ENCODE data around the gene PKD2L2. TPM values are rescaled to one million over a fixed set of nuclear protein-coding genes. Genes with fewer than 3 reads are reported as not detected.
A peak's percentile ranks its signal among the peaks of the same experiment; 100 is the strongest.

The PKD2L2 gene
- total and polyA plus RNA-seq, 9 of the 15 experiments (the other 6 are each of a cell fraction or from before 2014, with no cell fraction given) = 0.08 to 0.25 (median 0.11) TPM; not detected in 5

DNA sequence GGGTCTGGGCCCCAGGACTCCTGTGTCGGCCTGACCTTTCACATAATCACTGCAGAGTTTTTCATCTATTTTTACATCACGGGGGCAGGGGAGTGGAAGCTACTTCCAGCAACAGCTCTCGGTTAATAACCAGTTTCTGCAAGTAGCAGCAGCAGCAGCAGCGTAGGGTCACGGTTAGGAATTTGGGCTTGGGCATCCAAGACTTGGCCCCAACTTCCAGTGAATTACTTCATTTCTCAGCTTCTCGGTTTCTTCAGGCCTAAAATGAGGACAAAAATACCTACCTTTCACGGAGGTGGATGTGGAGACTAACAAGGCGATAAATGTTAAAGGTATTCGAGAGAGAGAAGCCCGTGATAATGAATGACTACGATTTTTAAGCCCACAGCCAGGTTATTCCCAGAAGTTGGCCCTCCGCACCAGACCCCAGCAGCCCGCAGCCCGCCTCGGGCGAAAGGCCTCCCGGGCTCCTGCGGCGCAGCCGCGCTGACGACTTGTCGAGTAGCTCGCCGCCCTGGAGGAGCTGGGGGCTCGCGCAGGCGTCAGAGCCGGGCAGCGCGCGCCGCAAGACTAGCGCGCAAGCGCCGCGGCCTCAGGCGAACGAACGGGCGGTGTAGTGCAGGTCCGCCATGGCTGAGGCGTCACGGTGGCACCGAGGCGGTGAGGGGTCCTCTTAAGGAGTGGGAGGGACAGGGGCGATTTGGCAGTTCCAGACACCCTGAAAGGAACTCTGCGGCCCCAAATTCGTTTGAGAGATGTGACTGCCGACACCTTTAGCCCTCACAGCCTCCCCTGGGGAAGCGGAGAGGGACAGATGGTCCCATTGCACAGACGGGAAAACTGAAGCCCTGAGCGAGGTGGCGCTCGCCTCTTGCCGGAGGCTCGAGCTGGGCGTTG lies at the start of gene PKD2L2 (continued):
- TF ChIP-seq HMG20B (CRISPR knock-in tag; IDR thresholded peaks at IDR 0.05) = no peak
- no peak for TF ChIP-seq CBX2 (IDR thresholded peaks at IDR 0.05; ENCODE audit: insufficient read depth, low read length, poor library complexity, severe bottlenecking)
- peak; percentile 62 for TF ChIP-seq TOE1 (IDR thresholded peaks at IDR 0.05; ENCODE audit: borderline replicate concordance)
- TF ChIP-seq TOE1 (CRISPR knock-in tag; IDR thresholded peaks at IDR 0.05; ENCODE audit: borderline replicate concordance, low read depth) = no peak
- no peak for TF ChIP-seq ZNF282 (CRISPR knock-in tag; IDR thresholded peaks at IDR 0.05)
- TF ChIP-seq, protein P1, sequence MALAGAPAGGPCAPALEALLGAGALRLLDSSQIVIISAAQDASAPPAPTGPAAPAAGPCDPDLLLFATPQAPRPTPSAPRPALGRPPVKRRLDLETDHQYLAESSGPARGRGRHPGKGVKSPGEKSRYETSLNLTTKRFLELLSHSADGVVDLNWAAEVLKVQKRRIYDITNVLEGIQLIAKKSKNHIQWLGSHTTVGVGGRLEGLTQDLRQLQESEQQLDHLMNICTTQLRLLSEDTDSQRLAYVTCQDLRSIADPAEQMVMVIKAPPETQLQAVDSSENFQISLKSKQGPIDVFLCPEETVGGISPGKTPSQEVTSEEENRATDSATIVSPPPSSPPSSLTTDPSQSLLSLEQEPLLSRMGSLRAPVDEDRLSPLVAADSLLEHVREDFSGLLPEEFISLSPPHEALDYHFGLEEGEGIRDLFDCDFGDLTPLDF (CRISPR knock-in tag; IDR thresholded peaks at IDR 0.05) = 0 out of 2 replicates have a peak, but pooled peaks have one; percentile 36
- no peak for TF ChIP-seq MCM3 (IDR thresholded peaks at IDR 0.05)
- TF ChIP-seq, protein P2, sequence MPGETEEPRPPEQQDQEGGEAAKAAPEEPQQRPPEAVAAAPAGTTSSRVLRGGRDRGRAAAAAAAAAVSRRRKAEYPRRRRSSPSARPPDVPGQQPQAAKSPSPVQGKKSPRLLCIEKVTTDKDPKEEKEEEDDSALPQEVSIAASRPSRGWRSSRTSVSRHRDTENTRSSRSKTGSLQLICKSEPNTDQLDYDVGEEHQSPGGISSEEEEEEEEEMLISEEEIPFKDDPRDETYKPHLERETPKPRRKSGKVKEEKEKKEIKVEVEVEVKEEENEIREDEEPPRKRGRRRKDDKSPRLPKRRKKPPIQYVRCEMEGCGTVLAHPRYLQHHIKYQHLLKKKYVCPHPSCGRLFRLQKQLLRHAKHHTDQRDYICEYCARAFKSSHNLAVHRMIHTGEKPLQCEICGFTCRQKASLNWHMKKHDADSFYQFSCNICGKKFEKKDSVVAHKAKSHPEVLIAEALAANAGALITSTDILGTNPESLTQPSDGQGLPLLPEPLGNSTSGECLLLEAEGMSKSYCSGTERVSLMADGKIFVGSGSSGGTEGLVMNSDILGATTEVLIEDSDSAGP (CRISPR knock-in tag; IDR thresholded peaks at IDR 0.05) = peak; percentile 42; the same call in 1 of the 2 replicates
- no peak for TF ChIP-seq ZFP1 (CRISPR knock-in tag; IDR thresholded peaks at IDR 0.05)
- no peak for TF ChIP-seq FOS (IDR thresholded peaks at IDR 0.05; ENCODE audit: extremely low read depth, insufficient read length)
- no peak for TF ChIP-seq CHD2 (IDR thresholded peaks at IDR 0.05; ENCODE audit: low read depth, low read length)
- no peak for TF ChIP-seq GTF2A2 (tag; IDR thresholded peaks at IDR 0.05)
- no peak for TF ChIP-seq COPS2 (conservative IDR thresholded peaks at IDR 0.05)
- TF ChIP-seq MTF1 (CRISPR knock-in tag; IDR thresholded peaks at IDR 0.05; ENCODE audit: borderline replicate concordance) = no peak
- TF ChIP-seq, protein P3, sequence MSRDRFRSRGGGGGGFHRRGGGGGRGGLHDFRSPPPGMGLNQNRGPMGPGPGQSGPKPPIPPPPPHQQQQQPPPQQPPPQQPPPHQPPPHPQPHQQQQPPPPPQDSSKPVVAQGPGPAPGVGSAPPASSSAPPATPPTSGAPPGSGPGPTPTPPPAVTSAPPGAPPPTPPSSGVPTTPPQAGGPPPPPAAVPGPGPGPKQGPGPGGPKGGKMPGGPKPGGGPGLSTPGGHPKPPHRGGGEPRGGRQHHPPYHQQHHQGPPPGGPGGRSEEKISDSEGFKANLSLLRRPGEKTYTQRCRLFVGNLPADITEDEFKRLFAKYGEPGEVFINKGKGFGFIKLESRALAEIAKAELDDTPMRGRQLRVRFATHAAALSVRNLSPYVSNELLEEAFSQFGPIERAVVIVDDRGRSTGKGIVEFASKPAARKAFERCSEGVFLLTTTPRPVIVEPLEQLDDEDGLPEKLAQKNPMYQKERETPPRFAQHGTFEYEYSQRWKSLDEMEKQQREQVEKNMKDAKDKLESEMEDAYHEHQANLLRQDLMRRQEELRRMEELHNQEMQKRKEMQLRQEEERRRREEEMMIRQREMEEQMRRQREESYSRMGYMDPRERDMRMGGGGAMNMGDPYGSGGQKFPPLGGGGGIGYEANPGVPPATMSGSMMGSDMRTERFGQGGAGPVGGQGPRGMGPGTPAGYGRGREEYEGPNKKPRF (IDR thresholded peaks at IDR 0.05; ENCODE audit: low read depth, low read length) = no peak
- no peak for TF ChIP-seq ZNF347 (CRISPR knock-in tag; IDR thresholded peaks at IDR 0.05; ENCODE audit: low read depth)
- TF ChIP-seq SMAD1 (IDR thresholded peaks at IDR 0.05; ENCODE audit: low read depth, low read length, partially characterized antibody) = peak; percentile 50
- TF ChIP-seq, protein P4, sequence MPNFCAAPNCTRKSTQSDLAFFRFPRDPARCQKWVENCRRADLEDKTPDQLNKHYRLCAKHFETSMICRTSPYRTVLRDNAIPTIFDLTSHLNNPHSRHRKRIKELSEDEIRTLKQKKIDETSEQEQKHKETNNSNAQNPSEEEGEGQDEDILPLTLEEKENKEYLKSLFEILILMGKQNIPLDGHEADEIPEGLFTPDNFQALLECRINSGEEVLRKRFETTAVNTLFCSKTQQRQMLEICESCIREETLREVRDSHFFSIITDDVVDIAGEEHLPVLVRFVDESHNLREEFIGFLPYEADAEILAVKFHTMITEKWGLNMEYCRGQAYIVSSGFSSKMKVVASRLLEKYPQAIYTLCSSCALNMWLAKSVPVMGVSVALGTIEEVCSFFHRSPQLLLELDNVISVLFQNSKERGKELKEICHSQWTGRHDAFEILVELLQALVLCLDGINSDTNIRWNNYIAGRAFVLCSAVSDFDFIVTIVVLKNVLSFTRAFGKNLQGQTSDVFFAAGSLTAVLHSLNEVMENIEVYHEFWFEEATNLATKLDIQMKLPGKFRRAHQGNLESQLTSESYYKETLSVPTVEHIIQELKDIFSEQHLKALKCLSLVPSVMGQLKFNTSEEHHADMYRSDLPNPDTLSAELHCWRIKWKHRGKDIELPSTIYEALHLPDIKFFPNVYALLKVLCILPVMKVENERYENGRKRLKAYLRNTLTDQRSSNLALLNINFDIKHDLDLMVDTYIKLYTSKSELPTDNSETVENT (CRISPR knock-in tag; IDR thresholded peaks at IDR 0.05) = peak; percentile 85
- TF ChIP-seq NCOR1 (IDR thresholded peaks at IDR 0.05) = no peak
- TF ChIP-seq JUND (IDR thresholded peaks at IDR 0.05; ENCODE audit: borderline replicate concordance, low read depth, low read length) = no peak
- TF ChIP-seq JUND (tag; IDR thresholded peaks at IDR 0.05; ENCODE audit: borderline replicate concordance, low read depth, low read length) = peak; percentile 19; the same call in 1 of the 3 replicates
